GM18858 (cell line): Measurements from ENCODE around the gene FFAR3.
A peak's percentile ranks its signal among the peaks of the same experiment; 100 is the strongest.

Source experiments
- ATAC-seq: cut with Tn5 transposase; IDR thresholded peaks from one replicate; pipeline ENCODE4 v1.9.1; 2021; ENCODE audit not compliant: unreplicated experiment

FFAR3 gene

DNA sequence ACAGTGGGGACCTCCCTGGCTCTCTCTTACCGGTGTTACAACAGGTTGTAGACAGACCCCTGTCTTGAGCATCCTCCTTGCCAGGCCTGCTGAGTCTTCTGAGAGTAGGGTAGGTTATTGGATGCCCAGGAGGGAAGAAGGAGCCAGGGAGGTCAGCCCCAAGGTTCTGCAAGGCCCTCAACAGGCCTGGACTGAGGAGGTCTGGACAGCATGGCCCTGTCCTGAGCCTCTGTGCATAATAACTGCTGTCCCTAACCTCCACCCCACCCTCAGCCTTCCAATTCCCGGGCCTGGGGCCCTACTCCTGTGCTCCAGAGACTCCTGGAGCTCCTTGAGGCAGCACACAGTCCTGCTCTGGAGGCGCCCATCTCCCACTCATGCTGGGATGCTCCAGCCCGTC is 28.9 kb upstream of the FFAR3 start:
- no peak for ATAC-seq

DNA sequence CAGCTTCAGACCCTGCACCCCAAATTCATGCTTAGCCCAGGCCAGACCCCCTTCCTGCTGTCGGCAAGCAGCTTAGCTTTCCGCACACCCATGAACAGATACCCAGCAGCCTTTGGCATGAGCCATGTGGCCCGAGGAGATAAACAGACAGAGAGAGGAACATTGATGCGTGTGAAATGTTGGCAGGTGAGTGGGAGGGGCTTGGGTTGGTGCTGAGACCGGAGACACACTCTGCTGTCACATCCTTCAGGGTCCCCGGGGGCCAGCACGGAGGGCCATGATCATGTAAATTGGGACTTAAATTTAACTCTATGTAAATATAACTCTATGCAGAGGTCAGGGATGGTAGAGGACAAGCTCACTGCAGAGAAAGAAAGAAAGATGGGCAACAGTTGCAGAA is 27.8 kb upstream of the FFAR3 start:
- ATAC-seq = no peak

DNA sequence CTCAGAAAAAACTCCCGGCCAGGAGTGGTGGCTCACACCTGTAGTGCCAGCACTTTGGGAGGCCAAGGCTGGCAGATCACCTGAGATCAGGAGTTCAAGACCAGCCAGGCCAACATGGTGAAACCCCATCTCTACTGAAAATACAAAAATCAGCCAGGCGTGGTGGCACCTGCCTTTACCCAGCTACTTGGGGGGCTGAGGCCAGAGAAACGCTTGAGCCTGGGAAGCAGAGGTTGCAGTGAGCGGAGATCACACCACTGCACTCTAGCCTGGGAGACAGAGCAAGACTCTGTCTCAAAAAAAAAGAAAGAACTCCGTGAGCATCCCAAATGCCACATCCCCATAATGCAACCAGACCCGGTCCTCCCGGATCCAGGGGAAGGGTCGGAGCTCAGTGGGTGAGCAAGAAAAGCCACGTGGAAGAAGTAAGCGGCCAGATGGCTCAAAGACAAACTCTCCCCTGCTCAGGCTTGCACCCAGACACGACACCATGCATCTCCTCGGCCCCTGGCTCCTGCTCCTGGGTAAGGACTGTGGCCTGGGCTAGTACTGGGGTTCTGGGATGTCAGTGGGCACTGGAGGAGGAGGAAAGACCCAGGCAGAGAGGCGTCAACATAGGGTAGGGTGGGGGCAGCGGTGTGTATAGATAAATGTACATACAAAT is 26.6 kb upstream of the FFAR3 start:
- ATAC-seq = no peak

DNA sequence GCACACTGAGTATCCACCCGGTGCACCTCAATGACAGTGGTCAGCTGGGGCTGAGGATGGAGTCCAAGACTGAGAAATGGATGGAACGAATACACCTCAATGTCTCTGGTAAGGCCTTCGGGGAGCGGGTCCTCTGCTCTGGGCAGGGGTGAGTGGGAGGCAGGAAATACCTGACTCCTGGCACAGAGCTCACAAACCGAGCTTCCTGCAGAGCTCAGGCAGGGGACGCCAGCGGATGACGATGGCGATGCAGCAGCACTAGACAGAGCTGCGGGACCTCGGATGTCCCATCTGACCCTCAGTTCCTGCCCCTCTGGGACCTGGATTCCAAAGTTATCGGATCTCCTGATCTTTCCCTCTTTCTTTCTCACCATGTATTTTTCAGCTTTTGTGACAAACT is 25.4 kb upstream of the FFAR3 start:
- no peak for ATAC-seq

DNA sequence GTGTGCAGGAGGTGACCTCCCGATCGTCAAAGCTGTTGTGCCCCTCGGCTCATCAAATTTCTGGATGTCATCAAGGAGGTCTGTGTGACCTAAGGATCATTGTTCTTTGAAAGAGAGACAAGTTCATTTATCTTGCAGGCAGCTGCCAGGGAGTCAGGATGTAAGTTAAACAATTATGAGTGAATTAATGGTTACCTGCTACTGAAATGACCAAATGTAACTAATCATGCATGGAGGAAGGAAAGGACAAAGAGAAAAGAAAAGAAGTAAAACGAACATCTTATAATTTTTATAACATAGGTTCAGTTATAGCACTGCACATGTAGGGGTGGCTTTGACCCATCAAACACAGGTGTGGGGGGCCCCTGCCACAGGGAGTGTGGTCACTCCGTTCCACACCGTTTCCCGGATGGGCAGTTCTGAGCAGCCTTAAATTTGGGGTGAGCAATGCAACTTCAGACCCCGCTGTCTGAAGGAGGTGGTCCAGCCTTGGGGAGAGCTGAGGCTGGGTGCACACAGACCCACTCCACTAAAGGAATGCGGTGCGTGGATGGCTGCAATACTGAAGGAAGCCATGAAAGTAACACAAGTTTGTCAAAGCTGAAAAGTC is 24.0 kb upstream of the FFAR3 start:
- no peak for ATAC-seq

DNA sequence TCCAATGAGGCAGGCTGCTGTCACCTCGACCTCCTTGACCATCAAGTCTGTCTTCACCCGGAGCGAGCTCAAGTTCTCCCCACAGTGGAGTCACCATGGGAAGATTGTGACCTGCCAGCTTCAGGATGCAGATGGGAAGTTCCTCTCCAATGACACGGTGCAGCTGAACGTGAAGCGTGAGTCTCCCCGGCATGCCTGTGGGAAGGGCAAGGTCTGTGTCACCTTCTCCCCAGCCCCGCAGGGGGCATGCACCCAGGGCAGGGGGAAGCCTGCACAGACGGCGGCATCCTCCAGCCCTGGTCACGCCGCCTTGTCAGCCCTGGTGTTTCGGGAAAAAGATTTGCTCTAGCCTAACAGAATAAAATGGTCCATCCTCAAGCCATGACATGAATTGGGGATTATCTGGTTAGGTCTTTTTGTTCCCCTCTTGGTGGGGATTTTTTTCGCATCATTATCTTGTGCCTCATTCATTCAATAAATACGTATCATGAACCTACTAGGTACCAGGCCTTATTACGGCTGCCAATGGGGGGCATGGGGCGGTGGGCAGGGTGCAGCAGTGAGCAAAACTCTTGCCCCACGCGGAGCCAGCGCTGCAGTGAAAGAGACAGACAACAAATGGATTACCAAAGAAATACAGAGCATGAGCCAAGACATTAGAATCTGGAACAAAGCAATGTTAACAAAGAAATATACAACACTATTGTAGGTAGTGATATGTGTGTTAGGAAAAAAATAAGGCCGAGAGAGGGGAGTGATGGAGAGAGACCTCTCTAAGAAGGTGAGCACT is 21.9 kb upstream of the FFAR3 start:
- no peak for ATAC-seq

DNA sequence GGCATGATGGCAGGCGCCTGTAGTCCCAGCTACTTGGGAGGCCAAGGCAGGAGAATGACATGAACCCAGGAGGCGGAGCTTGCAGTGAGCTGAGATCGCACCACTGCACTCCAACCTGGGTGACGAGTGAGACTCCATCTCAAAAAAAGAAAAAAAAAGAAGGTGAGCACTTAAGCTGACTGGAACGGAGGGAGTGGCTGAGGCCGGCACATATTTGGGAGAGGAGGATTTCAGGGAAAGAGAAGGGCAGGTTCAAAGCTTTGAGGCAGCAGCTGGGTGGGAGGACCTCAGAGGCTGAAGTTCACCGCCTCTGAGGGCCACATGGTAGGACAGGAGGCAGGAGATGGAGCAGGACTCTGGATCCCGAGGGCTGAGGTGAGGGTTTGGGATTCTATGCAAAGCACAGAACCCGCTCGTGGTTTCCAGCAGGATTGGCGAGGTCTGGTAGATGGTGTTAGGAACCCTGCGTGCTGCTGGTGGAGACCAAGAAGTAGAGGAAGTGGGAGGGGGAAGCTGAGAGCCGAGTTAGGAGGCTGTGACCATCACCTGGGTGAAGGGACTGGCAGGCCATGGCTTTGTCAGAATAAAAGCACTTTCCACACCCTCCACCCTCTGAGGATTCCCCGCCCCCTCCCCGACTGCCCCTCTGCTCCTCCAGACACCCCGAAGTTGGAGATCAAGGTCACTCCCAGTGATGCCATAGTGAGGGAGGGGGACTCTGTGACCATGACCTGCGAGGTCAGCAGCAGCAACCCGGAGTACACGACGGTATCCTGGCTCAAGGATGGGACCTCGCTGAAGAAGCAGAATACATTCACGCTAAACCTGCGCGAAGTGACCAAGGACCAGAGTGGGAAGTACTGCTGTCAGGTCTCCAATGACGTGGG is 20.9 kb upstream of the FFAR3 start:
- no peak for ATAC-seq

DNA sequence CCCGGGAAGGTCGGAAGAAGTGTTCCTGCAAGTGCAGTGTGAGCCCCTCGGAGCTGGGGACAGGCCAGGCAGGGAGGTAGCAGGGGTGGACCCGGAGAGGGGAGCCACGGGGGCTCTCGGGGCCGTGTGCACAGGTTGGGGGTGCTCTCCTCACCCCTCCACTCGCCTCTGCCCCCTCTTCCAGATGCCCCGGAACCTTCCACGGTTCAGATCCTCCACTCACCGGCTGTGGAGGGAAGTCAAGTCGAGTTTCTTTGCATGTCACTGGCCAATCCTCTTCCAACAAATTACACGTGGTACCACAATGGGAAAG is 20.3 kb upstream of the FFAR3 start:
- ATAC-seq = no peak

DNA sequence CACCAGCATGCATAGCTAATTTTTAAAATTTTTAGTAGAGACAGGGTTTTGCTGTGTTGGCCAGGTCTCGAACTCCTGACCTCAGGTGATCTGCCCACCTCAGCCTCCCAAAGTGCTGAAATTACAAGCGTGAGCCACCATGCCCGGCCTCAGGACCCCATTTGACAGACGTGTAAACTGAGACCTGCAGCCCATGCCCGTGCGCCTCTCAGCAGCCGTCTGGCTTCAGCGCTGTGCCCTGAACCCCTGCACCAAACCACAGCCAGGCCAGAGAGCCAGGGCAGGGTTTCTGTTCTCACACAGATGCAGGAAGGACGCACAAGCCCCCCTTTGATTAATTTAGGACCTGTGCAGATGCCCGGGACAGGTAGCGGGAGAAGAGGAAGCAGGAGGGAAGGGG is 17.8 kb upstream of the FFAR3 start:
- ATAC-seq = no peak

DNA sequence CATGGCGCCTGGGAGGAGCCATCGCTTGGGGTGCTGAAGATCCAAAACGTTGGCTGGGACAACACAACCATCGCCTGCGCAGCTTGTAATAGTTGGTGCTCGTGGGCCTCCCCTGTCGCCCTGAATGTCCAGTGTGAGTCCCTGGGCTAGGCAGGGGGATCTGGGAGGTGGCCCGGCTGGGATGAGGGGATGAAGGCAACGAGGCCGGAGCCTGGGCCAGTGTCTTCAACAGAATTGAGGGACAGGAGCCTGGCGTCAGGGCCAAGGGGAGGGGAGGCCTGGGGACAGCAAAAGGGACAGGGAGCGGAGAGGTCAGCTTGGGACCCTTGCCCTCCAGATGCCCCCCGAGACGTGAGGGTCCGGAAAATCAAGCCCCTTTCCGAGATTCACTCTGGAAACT is 17.3 kb upstream of the FFAR3 start:
- no peak for ATAC-seq

DNA sequence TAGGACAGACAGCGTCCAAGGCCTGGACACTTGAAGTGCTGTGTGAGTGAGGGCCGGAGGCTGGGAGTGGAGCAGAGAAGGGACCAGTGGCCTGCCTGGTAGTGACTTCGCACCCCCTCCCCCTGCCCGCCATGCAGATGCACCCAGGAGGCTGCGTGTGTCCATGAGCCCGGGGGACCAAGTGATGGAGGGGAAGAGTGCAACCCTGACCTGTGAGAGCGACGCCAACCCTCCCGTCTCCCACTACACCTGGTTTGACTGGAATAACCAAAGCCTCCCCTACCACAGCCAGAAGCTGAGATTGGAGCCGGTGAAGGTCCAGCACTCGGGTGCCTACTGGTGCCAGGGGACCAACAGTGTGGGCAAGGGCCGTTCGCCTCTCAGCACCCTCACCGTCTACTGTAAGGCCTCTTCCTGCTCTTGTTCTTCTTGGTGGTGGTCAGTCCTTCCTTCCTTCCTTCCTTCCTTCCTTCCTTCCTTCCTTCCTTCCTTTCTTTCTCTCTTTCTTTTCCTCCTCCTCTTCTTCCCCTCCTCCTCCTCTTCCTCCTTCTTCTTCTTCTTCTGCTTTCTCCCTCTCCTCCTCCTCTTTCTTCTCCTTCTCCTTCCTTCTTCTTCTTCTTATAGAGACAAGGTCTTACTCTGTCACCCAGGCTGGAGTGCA is 16.6 kb upstream of the FFAR3 start:
- ATAC-seq = no peak

DNA sequence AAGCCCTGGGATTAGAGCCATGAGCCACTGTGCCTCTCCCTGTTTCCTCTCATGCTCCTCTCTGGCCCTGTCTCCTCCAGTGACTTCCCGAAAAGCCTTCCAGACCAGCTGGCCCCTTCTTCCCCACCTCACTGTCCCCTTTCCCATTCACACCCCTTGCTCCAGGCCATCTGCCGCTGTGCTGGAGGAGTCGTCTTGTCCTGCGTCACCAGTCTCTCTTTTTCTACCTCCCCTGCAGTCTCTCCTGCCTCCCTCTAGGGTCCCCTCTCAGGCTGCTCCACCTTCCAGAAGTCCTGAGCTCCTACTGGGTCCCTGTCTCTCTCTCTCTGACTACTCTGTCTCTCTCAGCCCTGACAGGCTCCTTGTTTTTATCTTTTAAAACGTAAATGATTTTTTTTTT is 15.8 kb upstream of the FFAR3 start:
- ATAC-seq = no peak

DNA sequence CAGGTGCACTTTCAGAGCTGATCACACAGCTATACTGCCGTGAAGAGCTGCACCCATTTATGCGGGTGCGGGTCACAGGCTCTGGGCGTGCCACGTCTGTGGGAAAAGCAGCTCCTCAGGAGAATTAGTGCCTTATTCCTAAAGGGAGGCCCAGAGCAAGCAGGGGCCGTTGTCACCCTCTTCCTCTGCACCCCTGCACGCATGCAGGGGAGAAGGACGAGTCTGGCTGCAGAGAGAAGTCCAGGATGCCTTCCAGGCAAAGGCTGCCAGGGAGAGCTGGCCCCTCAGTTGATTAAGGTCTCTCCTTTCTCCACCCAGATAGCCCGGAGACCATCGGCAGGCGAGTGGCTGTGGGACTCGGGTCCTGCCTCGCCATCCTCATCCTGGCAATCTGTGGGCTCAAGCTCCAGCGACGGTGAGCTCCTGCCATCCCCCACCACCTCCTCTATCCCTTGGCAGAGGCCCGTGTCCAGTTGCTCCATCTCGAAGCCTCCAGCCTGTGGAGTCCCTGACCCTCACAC is 13.7 kb upstream of the FFAR3 start:
- ATAC-seq = no peak

DNA sequence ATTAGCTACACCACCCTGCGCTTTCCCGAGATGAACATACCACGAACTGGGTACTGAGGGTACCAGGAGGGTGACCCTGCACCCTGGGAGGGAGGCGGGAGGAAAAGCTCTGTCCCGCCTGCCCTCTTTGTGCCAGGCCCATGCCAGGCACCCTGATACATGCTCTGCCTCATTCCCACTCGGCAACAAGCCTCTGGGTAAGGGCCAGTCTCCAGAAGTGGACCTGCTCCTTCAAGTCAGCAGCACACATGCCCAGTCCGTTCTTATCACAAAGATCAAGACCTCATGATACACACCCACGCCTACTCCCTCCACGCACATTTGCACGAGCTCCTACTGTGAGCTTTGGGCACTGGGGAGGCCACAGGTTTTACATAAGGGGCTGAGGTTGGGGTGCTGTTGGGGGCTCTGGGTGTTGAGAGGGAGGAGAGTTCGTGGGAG is 12.6 kb upstream of the FFAR3 start:
- ATAC-seq = no peak

DNA sequence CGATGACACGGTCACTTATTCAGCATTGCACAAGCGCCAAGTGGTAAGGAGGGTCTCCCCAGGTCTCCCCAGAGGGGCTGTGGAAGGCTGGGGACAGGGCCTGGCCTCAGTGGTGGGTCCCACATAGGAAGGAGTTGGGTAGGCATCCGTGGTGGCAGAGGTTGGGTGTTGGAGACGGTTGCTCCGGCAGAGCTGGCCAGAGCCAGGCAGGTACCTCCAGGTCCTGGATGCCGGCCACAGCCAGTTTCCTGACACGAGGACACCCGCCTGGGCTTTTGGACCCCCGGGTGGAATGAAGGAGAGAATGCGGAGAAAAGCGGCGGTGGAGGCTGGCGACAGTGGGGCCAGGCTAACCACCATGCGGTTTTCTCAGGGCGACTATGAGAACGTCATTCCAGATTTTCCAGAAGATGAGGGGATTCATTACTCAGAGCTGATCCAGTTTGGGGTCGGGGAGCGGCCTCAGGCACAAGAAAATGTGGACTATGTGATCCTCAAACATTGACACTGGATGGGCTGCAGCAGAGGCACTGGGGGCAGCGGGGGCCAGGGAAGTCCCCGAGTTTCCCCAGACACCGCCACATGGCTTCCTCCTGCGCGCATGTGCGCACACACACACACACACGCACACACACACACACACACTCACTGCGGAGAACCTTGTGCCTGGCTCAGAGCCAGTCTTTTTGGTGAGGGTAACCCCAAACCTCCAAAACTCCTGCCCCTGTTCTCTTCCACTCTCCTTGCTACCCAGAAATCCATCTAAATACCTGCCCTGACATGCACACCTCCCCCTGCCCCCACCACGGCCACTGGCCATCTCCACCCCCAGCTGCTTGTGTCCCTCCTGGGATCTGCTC is 11.8 kb upstream of the FFAR3 start:
- ATAC-seq = no peak

DNA sequence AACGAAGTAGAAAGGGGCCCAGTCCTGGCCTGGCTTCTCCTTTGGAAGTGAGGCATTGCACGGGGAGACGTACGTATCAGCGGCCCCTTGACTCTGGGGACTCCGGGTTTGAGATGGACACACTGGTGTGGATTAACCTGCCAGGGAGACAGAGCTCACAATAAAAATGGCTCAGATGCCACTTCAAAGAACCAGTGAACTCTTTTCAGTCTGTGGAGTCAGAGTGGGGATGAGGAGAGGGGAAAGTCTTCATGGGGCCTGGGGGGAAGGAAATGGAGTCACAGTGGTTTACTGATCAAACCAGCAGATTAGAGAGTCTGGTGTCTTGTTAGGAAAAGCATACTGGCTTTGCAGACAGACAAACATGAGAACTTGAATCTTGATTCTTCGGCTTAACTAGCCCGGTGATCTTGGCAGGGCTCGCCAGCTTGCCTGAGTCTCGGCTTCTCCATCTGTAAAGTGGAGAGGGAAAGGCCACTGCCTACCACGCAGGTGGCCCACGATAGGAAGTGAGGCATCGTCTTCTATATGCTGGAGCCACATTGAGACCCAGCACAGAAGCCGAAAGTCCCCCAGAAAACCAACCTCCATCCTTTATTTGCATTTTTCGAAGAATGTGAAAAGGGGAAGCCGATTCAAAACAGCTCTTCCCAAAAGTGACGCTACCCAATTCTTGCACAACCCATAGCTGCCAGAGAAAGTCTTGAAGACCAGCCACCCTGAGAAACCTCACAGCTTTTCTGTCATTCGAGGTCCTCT is 10.9 kb upstream of the FFAR3 start, which contains the start of gene FFAR1:
Gene FFAR1, plus strand, starts transcription at position 732 of the 759 bp plus-strand sequence. CDS start 3,650 bp downstream, outside the sequence.
- ATAC-seq = peak; percentile 37

DNA sequence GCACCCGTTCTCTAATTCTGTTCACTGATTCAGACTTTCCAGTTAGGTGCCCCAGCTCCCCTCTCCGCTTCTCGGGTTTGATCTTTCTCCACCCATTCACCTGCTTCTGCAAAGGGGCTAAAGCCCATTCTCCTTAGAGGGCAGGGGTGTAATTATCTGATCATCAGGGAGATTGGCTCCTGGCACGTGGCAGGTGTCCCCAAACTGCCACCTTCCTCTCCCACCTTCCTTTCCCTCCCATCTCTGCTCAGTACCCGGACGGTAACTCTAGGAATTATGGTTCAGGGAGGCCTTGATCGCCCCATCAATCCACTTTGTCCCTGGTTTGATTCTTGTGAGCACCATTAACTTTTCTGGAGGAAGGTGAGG is 10.3 kb upstream of the FFAR3 start:
- ATAC-seq = no peak

DNA sequence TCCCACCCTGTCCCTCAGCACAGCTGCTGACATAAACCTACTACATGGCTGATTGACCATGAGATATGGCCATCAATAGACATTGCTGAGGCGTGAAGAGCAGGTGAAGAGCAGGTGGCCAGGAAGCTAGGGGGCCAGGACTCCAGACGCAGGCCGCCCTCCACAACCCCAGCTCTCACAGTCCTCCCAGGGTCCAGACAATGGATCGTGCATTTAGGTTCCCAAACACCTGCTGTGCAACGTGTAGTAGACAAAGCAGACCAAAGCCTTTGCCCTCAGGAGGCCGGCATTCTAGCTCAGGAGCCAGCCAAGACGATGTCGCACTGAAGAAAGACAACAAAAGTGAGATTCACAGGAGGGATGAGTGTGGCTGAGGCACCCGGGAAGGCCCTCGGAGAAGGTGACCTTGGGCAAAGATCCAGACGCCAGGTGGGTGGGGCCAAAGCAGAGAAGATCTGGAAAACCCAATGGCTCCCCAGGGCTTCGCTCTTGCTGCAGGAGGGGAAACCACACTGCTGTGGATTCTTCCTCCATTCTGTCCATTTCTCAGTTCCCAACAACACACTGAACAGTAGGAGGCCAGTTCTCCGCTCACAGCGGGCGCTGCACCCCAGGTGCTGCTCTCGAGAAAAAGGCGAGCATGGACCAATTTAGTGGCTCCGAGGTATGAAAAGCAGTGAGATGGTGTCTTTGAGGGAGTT is 9.2 kb upstream of the FFAR3 start:
- no peak for ATAC-seq
